B cell (primary cell): Measurements from ENCODE around the gene ANKRD44.

Experiments used
- EZH2 ChIP-seq: IDR thresholded peaks from 2 replicates; pipeline ENCODE4 v1.6.1; 2012; ENCODE audit warnings: borderline replicate concordance, low read depth, mild to moderate bottlenecking, moderate library complexity, low read length; ENCODE audit not compliant: insufficient read depth, poor library complexity, severe bottlenecking
- TF ChIP-seq, protein P1 (sequence below): fragments of 200-600 bp; IDR thresholded peaks from one replicate; pipeline ENCODE4 v1.8.0; 2022; ENCODE audit warnings: antibody characterized with exemption, mild to moderate bottlenecking

DNA sequence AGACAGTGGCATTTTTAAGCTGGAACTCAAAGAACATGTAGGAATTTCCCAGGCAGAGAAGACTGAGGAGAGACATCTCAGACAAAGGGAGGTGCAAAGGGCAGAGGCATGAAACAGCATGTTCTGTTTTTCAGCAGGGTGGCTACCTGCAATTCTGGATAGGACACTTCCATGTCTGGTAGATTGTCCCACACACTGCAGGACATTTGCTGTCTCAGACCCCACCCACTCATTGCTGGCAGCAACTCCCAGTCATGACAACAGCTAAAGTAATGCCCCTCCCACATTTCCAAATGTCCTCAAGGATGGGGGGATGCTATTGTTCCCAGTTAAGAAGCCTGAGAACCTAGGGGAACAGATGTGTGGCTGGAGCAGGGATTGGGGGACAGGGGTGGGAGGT, 40.8 kb downstream of the ANKRD44 start:
- TF ChIP-seq, protein P1, sequence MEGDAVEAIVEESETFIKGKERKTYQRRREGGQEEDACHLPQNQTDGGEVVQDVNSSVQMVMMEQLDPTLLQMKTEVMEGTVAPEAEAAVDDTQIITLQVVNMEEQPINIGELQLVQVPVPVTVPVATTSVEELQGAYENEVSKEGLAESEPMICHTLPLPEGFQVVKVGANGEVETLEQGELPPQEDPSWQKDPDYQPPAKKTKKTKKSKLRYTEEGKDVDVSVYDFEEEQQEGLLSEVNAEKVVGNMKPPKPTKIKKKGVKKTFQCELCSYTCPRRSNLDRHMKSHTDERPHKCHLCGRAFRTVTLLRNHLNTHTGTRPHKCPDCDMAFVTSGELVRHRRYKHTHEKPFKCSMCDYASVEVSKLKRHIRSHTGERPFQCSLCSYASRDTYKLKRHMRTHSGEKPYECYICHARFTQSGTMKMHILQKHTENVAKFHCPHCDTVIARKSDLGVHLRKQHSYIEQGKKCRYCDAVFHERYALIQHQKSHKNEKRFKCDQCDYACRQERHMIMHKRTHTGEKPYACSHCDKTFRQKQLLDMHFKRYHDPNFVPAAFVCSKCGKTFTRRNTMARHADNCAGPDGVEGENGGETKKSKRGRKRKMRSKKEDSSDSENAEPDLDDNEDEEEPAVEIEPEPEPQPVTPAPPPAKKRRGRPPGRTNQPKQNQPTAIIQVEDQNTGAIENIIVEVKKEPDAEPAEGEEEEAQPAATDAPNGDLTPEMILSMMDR: no peak
- no peak for TF ChIP-seq EZH2
